GM21381 (cell line): ENCODE data around the gene RASGRP3.

Source experiments
- ATAC-seq: cut with Tn5 transposase; IDR thresholded peaks from one replicate; pipeline ENCODE4 v1.9.1; 2021; ENCODE audit warnings: mild to moderate bottlenecking, moderate library complexity; ENCODE audit not compliant: unreplicated experiment

RASGRP3 gene

DNA sequence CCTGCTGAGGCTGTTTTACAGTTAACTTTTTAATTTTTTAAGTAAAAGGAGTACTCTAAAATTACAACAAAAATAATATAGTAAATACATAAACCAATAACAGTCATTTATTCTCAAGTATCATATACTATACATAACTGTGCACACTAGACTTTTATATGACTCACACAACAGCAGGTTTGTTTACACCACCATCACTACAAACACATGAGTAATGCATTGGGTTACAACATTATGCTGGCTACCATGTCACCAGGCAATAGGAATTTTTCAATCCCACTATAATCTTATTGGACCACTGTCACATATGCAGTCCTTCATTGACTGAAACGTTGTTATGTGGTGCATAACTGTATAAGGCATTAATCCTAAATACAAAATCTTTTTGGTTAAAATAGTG is 42.5 kb downstream of the RASGRP3 start:
- ATAC-seq: no peak

DNA sequence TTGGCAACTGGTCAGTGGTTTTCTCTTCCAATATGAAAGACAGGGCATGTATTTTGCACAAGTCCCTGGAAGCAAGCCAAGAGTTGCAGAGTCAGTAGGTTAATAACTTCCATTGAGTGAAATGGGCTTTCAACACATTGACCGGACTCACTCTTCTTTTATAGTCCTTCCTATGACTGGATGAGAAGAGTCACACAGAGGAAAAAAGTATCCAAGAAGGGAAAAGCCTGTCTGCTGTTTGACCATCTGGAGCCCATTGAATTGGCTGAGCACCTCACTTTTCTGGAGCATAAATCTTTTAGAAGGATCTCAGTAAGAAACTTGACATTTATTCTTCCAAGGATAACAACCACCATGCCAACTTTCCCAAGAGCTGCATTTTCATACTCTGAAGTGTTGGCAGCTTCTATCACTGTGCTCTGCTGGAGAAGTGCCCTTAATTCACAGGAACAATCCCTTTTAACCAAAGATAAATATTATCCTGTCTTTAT is 45.4 kb downstream of the RASGRP3 start:
- no peak for ATAC-seq

DNA sequence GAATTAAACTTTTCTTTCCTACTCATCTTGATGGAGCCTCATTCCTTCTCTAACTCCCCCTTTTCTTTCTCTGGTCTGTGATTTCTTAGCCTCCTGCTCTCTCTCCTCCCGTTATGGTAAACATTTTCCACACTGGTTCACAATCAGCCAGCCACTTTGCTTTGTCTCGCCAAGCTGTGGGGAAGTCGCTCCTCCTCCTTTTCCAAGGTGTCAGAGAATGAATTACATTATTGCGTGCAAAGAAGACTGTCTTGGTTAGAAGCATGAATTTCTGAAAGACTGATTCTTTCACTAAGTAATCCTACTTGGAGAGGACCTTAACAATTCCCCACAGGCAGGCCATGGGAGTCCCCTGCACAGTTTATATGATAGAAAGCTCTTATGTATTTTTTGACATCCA is 46.1 kb downstream of the RASGRP3 start:
- no peak for ATAC-seq

DNA sequence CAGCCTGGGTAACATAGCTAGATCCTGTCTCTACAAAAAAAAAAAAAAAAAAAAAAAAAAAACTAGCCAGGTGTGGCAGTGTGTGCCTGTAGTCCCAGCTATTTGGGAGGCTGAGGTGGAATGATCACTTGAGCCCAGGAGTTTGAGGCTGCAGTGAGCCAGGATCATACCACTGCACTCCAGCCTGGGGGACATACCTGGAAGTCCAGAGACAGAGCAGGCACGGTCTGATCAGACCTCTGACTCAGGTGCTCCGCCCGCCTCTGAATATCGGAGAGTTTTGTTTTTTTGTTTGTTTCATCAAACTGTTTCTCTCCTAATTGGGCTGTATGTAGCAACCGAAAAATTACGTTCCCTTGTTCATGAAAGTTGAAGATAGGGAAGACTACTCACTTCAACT is 49.2 kb downstream of the RASGRP3 start:
- no peak for ATAC-seq

DNA sequence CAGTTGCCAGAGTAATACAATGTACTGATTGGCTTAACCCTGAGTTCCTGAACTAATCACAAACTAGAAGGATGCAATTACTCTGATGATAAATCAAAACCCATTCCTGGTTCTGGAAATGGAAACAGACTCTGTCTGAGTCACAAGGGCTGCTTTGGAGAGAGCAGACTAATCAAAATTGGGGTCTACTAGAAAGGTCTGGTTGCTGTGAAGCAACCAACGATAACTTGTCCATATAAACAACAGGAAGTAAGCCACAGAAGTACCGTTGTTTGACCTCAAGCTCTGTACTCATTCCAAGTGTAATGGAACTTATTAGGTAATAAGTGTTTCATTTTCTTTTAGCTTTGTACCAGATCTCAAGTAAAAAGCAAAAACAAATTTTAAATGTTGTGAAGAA is 49.7 kb downstream of the RASGRP3 start:
- no peak for ATAC-seq

DNA sequence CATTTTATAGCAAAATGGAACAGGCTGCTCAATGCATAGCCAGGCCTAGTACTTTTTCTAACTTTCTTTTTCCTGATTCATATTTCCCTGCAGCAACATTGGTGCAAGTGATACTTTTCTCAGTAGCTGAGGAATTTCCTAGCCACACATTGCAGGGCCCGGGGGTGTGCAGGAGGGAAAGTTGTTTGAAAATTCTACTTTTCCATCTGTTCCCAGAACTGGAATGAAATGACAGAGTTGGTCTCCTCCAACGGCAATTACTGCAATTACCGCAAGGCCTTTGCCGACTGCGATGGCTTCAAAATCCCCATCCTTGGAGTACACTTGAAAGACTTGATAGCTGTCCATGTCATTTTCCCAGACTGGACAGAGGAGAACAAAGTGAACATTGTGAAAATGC is 50.5 kb downstream of the RASGRP3 start:
- no peak for ATAC-seq

DNA sequence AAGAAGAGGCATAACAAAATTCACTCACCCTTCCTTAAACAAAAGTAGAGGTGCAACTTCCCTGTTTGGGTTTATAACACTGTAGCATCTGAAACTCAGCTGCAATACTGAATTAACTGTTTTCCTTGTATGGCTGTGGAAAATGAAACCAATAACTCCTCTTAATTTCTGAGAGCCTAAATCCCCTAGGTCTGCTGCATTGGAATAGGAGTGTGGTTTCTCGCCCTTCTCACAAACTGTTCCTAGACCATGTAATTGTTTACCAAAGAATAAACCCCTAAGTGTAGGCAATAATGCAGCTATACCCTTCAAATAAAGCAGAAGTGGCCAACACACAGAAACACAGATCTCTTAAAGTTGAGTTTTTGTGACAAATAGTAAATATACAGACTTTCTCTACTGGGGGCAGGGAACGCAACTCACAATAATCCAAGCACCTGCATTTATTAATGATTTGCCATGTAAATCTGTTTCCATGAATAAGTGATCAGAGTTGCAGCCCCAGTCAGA is 52.0 kb downstream of the RASGRP3 start:
- no peak for ATAC-seq

DNA sequence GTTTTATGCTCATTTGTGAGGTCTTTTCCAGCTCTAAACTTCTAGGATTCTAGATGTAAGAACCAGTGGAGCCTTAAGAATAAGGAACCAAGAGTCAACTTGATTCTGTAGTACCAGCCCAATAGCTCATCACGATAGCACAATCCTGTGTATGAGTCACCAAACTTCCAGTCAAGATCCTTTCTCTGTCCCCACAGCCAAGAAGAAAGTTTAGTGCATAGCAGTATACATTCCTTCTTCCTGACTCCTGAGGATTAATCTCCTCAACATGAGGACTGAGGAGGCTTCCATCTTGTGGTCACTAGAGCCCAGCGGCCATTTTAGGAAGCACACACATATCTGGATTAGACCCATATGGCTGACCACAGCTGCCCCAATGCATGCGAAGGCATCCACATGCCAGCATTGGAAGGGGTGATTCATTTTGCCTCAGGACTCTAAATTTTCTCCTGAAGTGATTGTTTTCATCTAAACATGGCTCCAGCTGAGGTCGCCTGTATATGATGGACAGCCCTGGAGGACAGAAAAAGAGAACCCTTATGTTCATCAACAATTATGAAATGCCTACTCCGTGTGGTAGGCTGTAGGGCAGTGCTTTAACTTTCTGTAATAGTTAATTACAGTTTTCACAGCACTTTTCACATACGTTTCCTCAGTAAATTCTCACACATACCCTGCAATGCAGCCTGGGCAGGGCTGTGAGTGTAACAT is 53.5 kb downstream of the RASGRP3 start:
- ATAC-seq: no peak

DNA sequence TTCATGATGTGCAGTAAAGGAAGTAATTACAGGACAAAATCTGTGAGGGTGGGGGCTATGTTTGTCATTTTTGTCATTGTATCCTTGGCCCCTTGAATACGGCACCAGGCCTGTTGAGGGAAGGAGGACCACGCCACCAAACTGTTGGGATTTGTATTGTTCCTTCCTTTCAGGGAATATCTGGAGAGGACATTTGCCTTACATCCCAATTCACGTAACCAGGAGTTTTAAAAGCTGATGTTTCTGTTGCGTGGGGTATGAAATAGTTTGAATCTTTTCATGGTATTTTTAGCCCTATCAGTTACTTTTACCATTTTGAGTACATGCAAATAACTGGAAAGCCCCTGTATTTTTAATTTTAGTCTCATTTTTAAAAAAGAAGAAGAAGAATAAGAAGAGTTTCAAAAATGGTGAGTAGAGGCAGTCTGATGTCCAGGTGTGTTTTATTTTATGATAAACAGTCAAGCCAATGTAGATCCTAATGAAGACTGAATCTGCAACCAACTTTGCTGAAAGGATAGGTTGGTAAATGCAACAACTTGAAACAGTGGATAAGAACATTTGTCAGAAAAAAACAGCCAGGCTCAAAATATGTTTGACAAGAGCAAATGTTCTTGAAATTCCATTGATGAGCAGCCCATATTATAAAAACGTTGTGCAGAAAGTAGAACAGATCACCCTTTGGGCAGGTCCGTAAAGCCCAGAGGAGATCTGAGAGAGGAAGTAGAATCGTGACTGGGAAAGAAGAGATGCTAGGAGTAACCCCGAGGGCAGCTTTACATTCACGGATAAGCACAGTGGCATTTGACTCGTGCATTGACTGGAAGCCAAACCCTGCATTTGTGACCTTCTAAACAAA is 54.5 kb downstream of the RASGRP3 start:
- ATAC-seq: no peak

DNA sequence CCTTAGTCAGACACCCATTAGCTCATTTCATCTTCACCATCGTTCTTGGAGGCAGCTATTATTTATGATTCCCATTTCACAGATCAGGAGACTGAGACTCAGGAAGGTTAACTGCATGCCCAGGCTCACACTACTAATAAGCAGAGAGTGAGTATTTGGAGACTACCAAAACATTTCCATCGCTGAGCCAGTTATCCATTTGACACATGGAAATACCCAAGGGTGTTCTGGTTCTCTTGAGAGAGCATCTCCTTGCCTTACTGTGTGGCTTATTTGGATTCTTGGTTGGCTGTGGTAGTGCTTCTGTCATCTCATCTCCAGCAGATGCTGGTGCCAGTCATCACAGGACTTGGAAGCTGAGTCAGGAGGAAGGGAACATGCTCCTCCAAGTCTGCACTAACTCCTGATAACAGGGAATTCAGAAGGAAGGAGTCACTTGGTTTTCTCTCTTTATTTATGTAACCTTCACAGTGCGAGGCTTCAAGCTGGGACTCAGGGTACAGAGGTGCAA is 55.2 kb downstream of the RASGRP3 start:
- no peak for ATAC-seq

DNA sequence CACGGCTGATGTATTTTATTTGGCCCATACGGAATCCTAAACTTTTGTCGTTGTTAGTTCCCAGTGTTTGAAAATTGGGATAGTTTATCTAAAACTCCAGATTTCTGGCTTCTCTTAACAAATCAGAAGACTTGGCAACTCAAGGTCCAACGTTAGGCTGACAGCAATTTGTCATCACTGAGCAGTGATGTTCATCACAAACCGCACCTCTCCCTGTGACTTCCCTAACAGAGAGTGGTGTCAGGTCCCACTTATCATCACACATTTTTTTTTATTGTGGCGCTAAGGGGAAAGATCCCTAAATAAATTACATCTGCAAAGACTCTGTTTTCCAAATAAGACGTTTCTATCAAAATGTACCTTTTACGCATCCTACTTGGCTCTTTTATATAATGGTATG is 55.7 kb downstream of the RASGRP3 start:
- no peak for ATAC-seq

DNA sequence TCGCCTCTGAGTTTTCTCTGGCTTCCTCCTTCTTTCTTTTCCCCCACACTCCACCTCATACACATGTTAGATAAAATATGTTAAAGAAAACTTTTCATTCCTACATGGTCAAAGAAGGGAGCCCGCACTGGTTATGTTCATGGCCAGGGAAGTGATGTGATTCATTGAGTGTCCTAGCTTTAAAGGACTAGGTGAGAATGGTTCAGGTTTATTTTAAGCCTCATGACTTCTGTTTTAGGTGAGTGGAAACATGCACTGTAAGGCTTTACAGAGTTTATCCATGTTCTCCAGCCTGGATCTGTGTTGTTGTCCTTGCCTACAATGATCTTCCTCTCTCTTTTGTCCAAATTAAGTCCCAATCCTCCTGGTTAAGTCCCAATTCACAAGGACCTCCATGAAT is 56.5 kb downstream of the RASGRP3 start:
- no peak for ATAC-seq

DNA sequence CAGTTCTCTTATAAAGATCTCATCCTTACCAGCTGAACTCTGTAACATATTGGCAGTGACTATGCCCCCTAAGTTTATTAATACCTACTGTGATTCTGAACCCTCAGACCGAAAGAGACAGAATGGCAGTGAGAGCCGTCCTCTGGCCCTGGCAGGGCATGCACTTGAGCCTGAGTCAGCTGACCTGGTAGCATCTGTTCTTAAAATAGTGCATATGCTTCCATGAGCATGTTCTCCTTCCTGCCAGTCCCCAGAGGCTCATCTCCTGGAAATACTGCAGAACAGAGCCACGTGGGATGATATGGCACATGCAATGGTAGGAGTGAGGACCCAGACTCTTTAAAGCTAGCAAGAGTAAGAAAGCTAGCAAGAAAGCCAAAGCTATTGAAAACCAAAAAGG is 59.0 kb downstream of the RASGRP3 start:
- no peak for ATAC-seq

DNA sequence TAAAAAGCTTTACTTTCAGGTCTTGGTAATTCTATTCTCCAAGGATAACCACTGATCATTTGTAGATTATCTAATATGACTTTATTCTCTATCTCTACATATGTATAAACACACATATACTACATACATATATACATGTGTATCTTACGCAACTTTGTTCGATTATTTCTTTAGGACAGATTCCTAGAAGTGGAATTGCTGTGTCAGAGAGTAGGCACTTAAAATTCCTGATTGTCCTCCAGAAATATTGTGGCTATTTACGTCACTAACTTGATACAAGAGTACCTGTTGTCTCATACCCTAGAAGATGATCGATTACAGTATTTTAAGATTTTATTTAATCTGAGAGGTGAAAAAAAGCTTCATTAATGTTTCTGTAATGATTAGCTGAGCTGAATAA is 64.8 kb downstream of the RASGRP3 start:
- no peak for ATAC-seq

DNA sequence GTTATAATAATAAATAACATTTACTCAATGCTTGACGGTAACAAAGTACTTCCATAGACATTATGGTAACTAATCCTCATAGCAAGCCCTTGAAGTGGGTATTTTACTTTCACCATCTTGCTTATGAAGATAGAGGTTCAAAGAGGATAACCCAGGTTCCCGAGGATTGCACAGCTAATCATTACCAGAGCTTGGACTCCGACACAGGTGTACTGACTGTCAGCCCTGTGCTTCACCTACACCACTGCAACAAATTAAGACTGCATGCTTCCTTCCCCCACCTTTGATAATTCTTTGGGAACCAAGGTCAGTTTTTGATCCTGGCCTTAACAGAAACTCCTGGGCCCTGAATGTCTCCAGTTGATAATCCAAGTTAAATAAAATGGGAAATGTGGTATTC is 73.8 kb downstream of the RASGRP3 start:
- ATAC-seq: no peak

DNA sequence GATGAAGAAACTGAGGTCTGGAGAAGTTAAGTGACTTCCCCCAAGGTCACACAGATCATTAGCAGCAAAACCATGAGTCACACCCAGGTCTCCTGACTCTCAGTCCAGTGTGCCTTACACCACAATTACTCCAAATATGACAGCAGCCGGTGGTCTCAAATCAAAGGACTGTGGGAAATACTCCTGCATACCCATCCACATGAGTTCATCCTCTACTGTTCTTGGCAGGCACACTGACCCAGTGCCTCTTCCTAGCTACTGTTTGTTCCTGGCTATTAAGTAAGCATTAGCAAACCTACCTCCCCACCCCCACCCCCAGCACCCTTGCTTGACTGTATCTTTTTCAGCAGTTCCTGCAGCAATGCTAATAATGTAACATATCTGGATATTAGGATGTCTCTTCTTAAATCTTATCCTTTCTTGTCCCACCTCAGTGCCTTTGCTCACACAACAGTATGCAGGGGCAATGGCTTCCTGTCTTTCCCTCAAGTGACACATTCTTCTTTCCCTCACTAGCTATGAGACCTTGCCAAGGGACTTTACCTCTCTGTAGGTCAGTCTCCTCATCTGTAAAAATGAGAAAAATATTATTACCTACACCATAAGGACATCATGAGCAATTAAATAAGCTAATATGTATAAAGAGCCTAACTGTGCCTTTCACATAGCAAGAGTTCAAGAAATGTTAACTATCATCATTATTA is 76.5 kb downstream of the RASGRP3 start:
- no peak for ATAC-seq

DNA sequence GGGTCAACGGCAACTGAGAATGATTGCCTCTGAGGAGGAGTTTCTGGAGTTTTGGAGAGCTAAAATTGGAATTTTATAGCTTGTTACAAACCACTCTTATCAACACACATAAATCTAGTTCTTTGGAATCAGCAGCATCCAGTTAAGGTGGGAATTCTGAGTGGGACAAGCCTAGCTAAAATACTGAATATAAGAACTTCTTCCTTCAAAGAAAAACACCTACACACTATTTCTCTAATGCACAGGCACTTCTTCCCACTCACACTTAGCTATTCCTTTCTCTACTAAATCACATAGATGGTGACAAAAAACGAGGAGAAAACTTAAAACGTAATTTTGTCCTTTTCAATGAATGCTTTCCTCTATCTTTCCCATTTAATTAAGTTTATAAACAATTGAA is 79.2 kb downstream of the RASGRP3 start:
- ATAC-seq: no peak

DNA sequence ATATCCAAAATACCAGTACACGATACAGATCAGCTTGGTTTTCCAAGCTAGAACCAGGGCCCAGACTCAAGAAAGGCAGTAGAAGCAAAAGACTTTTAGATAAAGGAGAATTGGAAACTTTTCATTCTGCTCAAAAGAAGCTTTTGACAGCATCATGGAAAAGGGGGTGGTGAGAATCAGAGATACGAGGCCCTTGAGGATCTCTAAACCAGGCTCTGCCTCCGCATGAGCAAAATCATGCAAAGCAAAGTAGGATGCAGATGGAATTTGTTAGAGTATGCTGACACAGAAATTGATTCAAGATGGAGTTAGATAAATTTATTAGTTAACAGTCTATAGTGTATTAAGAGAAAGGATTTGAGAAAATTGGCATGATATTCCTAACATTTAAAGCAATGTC is 82.9 kb downstream of the RASGRP3 start:
- ATAC-seq: no peak

DNA sequence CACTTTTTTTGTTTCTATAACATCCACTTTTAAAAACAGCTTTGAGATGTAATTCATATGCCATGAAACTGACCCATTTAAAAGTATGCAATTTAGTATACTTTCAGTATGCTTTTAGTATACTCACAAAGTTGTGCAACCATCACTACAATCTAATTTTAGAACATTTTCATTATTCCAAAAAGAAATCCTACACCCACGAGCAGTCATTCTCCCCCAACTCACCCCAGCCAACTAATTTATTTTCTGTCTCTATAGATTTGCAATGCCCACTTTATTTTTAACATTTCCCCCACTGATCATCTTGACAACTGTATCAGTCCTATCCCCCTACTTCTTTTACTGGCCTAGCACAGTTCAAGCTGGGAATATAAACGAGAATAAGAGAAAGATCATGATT is 83.6 kb downstream of the RASGRP3 start:
- ATAC-seq: no peak

DNA sequence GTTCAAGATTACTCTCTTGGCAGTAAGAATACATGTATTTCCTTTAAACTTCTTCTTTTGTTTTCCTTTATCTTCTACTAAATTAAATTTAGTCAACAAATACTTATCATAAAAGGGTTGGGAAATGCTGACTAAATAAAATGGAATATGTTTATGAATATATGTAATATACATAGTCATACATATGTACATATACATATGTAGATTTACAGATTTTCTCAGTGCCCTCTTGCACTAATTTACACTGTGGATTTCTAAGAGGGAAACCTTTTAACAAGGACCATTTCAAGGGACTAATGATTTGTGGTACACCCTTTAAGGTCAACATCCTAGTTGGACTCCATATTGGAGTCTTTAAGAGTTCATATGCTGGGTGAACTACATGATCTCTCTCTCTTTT is 85.4 kb downstream of the RASGRP3 start:
- ATAC-seq: no peak

DNA sequence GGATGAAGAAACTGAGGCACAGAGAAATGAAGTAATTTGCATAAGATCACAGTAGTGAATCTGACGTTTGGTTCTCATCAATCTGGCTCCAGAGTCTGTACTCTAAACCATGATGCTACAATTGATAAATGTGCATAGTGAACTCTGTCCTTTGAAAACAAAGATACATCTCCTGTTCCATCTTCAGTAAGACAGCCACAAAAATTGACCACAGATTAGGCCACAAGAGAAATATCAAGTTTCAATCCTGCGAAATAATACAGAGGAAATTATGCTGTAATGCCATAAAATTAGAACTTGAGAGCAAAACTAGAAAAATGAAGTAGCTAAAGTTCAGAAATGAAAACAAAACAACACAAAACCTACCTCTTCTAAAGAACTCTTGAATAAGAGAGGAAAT is 94.2 kb downstream of the RASGRP3 start:
- no peak for ATAC-seq
